WTC11 (cell line): Measurements from ENCODE around the gene EMSY. TPM values are rescaled to one million over a fixed set of nuclear protein-coding genes. Genes with fewer than 3 reads are reported as not detected.
A peak's percentile ranks its signal among the peaks of the same experiment; 100 is the strongest.

Experiments
- ATAC-seq: fragments of 200-7000 bp; cut with Tn5 transposase; 2 replicates; pipeline ENCODE4 v1.10.0; 2021; ENCODE audit warnings: mild to moderate bottlenecking, moderate library complexity
- CTCF ChIA-PET: fragments of 300-600 bp; sonication (Branson Sonifier 250); formaldehyde crosslinking; loops from one replicate; lab custom pipeline; 2021; ENCODE audit warnings: antibody characterized with exemption; lab: Charles Lee
- POLR2A ChIA-PET: fragments of 350-600 bp; sonication (Branson Sonifier 250); formaldehyde crosslinking; loops from one replicate; lab custom pipeline; 2021; ENCODE audit warnings: antibody characterized with exemption; lab: Charles Lee
- DNase-seq: peaks from one replicate; pipeline ENCODE4 v3.0.0; 2021; ENCODE audit warnings: low spot score
- H3K27ac Mint-ChIP-seq: 2 replicates; pipeline ENCODE4 v1.8.0; 2021; ENCODE audit warnings: mixed read lengths
- H3K27me3 Mint-ChIP-seq: 2 replicates; pipeline ENCODE4 v1.8.0; 2021; ENCODE audit warnings: low read depth, mild to moderate bottlenecking, moderate library complexity, mixed read lengths
- H3K36me3 Mint-ChIP-seq: 2 replicates; pipeline ENCODE4 v1.8.0; 2021; ENCODE audit warnings: mixed read lengths
- H3K4me1 Mint-ChIP-seq: 2 replicates; pipeline ENCODE4 v1.8.0; 2022; ENCODE audit warnings: mixed read lengths
- H3K4me3 Mint-ChIP-seq: 2 replicates; pipeline ENCODE4 v1.8.0; 2021; ENCODE audit warnings: mild to moderate bottlenecking, moderate library complexity, mixed read lengths
- H3K9me3 Mint-ChIP-seq: 2 replicates; pipeline ENCODE4 v1.8.0; 2021; ENCODE audit warnings: mixed read lengths
- ATF1 ChIP-seq: sonication (generic); formaldehyde crosslinking; IDR thresholded peaks from 2 replicates; pipeline ENCODE4 v1.8.1; 2023; ENCODE audit warnings: mild to moderate bottlenecking, moderate library complexity, missing genetic modification reagents
- CBFB ChIP-seq: sonication (generic); formaldehyde crosslinking; IDR thresholded peaks from 2 replicates; pipeline ENCODE4 v1.8.1; 2022; ENCODE audit warnings: mild to moderate bottlenecking, low read depth, missing genetic modification reagents
- ESRRA ChIP-seq: sonication (generic); formaldehyde crosslinking; IDR thresholded peaks from 2 replicates; pipeline ENCODE4 v1.8.1; 2022; ENCODE audit warnings: mild to moderate bottlenecking, missing genetic modification reagents, borderline replicate concordance
- FOXP1 ChIP-seq: sonication (generic); formaldehyde crosslinking; IDR thresholded peaks from 2 replicates; pipeline ENCODE4 v1.8.0; 2022; ENCODE audit warnings: missing genetic modification reagents, mild to moderate bottlenecking, moderate library complexity, borderline replicate concordance
- NFATC4 ChIP-seq: fragments of 250-450 bp; sonication (Bioruptor Pico); IDR thresholded peaks from 2 replicates; pipeline ENCODE4 v1.9.0; 2021; ENCODE audit warnings: mild to moderate bottlenecking
- SP1 ChIP-seq: sonication (generic); formaldehyde crosslinking; conservative IDR thresholded peaks from 2 replicates; pipeline ENCODE4 v1.8.1; 2022; ENCODE audit warnings: missing genetic modification reagents
- TEAD1 ChIP-seq: sonication (generic); formaldehyde crosslinking; IDR thresholded peaks from 2 replicates; pipeline ENCODE4 v1.8.0; 2022; ENCODE audit warnings: mild to moderate bottlenecking, missing genetic modification reagents
- ZNF121 ChIP-seq: sonication (generic); formaldehyde crosslinking; IDR thresholded peaks from 2 replicates; pipeline ENCODE4 v1.8.0; 2023; ENCODE audit warnings: missing genetic modification reagents
- ZNF423 ChIP-seq: fragments of 250-450 bp; sonication (Bioruptor Pico); IDR thresholded peaks from 2 replicates; pipeline ENCODE4 v2.1.2; 2022; ENCODE audit warnings: mild to moderate bottlenecking, moderate library complexity
- total RNA-seq: library from RNA; stranded (reverse); gene quantifications from 3 replicates; pipeline ENCODE4 v1.2.3, GENCODE V29; 2021
- TF ChIP-seq, protein P1 (sequence below): sonication (generic); formaldehyde crosslinking; IDR thresholded peaks from 2 replicates; pipeline ENCODE4 v1.8.0; 2022; ENCODE audit warnings: mild to moderate bottlenecking, missing genetic modification reagents
- TF ChIP-seq, protein P2 (sequence below): sonication (generic); formaldehyde crosslinking; IDR thresholded peaks from 2 replicates; pipeline ENCODE4 v1.8.1; 2022; ENCODE audit warnings: low read depth, mild to moderate bottlenecking, moderate library complexity, missing genetic modification reagents, borderline replicate concordance
- TF ChIP-seq, protein P3 (sequence below): sonication (generic); formaldehyde crosslinking; IDR thresholded peaks from 2 replicates; pipeline ENCODE4 v1.8.0; 2022; ENCODE audit warnings: missing genetic modification reagents
- TF ChIP-seq, protein P4 (sequence below): sonication (generic); formaldehyde crosslinking; IDR thresholded peaks from 2 replicates; pipeline ENCODE4 v1.8.1; 2023; ENCODE audit warnings: mild to moderate bottlenecking, moderate library complexity, missing genetic modification reagents
- TF ChIP-seq, protein P5 (sequence below): sonication (generic); formaldehyde crosslinking; IDR thresholded peaks from 2 replicates; pipeline ENCODE4 v1.8.1; 2022; ENCODE audit warnings: mild to moderate bottlenecking, moderate library complexity, missing genetic modification reagents

The EMSY gene
- total RNA-seq, 1 experiment from 2014 or later = 31.1 TPM

DNA sequence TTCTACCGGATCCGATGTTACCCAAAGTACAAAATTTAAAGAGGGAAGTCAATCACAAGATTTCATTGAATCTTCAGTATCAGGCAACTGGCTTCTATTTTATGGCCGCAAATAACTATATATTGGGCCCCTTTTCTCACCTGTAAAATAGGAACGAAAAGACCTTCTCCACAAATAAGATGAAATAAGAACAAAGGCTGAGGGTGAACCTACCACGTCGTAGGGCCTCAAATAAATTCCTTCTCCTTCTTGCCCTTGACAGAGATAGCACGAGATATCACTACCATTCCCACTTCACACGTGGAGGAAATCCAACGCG is 794 bp upstream of the EMSY start (continued):
- no peak for TF ChIP-seq FOXP1 (CRISPR knock-in tag)
- TF ChIP-seq, protein P1, sequence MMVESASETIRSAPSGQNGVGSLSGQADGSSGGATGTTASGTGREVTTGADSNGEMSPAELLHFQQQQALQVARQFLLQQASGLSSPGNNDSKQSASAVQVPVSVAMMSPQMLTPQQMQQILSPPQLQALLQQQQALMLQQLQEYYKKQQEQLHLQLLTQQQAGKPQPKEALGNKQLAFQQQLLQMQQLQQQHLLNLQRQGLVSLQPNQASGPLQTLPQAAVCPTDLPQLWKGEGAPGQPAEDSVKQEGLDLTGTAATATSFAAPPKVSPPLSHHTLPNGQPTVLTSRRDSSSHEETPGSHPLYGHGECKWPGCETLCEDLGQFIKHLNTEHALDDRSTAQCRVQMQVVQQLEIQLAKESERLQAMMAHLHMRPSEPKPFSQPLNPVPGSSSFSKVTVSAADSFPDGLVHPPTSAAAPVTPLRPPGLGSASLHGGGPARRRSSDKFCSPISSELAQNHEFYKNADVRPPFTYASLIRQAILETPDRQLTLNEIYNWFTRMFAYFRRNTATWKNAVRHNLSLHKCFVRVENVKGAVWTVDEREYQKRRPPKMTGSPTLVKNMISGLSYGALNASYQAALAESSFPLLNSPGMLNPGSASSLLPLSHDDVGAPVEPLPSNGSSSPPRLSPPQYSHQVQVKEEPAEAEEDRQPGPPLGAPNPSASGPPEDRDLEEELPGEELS (CRISPR knock-in tag) = no peak
- no peak for TF ChIP-seq NFATC4 (CRISPR knock-in tag)
- no peak for TF ChIP-seq ESRRA
- TF ChIP-seq, protein P2, sequence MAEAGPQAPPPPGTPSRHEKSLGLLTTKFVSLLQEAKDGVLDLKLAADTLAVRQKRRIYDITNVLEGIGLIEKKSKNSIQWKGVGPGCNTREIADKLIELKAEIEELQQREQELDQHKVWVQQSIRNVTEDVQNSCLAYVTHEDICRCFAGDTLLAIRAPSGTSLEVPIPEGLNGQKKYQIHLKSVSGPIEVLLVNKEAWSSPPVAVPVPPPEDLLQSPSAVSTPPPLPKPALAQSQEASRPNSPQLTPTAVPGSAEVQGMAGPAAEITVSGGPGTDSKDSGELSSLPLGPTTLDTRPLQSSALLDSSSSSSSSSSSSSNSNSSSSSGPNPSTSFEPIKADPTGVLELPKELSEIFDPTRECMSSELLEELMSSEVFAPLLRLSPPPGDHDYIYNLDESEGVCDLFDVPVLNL (CRISPR knock-in tag) = no peak
- TF ChIP-seq, protein P3, sequence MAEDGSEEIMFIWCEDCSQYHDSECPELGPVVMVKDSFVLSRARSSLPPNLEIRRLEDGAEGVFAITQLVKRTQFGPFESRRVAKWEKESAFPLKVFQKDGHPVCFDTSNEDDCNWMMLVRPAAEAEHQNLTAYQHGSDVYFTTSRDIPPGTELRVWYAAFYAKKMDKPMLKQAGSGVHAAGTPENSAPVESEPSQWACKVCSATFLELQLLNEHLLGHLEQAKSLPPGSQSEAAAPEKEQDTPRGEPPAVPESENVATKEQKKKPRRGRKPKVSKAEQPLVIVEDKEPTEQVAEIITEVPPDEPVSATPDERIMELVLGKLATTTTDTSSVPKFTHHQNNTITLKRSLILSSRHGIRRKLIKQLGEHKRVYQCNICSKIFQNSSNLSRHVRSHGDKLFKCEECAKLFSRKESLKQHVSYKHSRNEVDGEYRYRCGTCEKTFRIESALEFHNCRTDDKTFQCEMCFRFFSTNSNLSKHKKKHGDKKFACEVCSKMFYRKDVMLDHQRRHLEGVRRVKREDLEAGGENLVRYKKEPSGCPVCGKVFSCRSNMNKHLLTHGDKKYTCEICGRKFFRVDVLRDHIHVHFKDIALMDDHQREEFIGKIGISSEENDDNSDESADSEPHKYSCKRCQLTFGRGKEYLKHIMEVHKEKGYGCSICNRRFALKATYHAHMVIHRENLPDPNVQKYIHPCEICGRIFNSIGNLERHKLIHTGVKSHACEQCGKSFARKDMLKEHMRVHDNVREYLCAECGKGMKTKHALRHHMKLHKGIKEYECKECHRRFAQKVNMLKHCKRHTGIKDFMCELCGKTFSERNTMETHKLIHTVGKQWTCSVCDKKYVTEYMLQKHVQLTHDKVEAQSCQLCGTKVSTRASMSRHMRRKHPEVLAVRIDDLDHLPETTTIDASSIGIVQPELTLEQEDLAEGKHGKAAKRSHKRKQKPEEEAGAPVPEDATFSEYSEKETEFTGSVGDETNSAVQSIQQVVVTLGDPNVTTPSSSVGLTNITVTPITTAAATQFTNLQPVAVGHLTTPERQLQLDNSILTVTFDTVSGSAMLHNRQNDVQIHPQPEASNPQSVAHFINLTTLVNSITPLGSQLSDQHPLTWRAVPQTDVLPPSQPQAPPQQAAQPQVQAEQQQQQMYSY (CRISPR knock-in tag) = no peak
- TF ChIP-seq, all 79 proteins: peak for 0

DNA sequence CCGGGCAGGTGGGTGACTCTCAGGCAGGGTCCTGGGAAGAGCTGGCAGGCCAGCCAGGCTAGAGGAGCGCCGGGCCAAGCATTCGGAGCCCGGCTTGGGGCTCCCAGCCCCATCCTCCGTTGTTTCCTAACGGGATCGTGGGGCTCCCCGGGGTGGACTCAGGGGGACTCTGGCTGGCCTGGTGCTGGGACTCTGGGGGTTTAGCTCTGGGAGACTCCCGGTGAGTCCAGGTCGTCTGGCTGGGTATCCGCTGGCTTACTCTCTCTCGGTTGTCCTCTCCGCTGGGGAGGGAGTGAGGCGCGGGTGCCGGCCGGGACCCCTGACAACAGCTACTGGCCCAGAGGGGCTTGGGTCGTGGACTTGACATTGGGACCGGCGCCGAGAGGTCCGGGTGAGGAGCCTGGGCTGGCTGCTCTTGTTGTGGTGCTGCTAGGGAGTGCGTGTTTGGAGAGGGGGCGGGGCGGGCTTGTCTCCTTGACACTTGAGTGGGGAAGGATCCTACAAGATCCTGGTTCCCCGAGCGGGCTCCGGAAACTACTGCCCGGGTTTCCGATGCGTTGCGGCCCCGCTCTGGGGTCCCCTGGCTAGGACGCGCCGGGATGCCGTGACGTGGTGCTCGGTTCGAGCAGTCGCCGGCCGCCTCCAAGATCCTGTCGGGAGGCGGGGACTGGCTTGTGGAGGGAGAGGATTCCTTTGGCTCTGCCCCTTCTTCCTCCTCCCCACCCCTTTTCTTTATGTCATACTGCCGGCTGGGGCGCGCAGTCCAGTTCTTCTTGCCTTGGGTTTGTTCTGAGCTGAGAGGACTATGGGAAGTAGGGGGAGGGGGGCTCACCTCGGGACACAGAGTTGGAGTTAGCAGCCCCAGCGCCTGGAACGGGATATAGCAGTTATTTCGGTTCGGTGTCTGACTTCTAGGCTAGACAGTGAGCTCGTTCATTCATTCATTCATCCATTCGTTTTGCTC is 585 bp downstream of the EMSY start:
- Mint-ChIP-seq H3K36me3 (peaks cover 18% of the 10 kb centered on the region), H3K27me3 (no peaks in the 10 kb centered on the region), H3K27ac (peak overlapping the region; percentile 100), H3K4me3 (peak overlapping the region; percentile 92), H3K4me1 (peaks cover 51% of the 10 kb centered on the region), H3K9me3 (no peaks in the 10 kb centered on the region)
- ChIA-PET CTCF (interaction anchor here (0.7 to 2.0 kb wide), 6 partner anchors 10 to 259 kb away, joined by 3 to 20 read pairs (median 3); no protein-coding TSS in a partner anchor), POLR2A (interaction anchor here (0.9 to 1.4 kb wide), 4 partner anchors 9 to 201 kb away, joined by 3 to 8 read pairs (median 4); no protein-coding TSS in a partner anchor)
- DNase-seq = peak; percentile 81
- TF ChIP-seq ATF1 (CRISPR knock-in tag) (no peak), FOXP1 (CRISPR knock-in tag) (no peak), ZNF423 (no peak), NFATC4 (CRISPR knock-in tag) (no peak), TEAD1 (CRISPR knock-in tag) (0 out of 2 replicates have a peak, but pooled peaks have one; percentile 22), SP1 (CRISPR knock-in tag) (0 out of 2 replicates have a peak, but pooled peaks have one; percentile 18), CBFB (CRISPR knock-in tag) (no peak), ZNF121 (CRISPR knock-in tag) (no peak)
- TF ChIP-seq, protein P4, sequence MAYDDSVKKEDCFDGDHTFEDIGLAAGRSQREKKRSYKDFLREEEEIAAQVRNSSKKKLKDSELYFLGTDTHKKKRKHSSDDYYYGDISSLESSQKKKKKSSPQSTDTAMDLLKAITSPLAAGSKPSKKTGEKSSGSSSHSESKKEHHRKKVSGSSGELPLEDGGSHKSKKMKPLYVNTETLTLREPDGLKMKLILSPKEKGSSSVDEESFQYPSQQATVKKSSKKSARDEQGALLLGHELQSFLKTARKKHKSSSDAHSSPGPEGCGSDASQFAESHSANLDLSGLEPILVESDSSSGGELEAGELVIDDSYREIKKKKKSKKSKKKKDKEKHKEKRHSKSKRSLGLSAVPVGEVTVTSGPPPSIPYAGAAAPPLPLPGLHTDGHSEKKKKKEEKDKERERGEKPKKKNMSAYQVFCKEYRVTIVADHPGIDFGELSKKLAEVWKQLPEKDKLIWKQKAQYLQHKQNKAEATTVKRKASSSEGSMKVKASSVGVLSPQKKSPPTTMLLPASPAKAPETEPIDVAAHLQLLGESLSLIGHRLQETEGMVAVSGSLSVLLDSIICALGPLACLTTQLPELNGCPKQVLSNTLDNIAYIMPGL = 0 out of 2 replicates have a peak, but pooled peaks have one; percentile 15
- TF ChIP-seq, protein P5, sequence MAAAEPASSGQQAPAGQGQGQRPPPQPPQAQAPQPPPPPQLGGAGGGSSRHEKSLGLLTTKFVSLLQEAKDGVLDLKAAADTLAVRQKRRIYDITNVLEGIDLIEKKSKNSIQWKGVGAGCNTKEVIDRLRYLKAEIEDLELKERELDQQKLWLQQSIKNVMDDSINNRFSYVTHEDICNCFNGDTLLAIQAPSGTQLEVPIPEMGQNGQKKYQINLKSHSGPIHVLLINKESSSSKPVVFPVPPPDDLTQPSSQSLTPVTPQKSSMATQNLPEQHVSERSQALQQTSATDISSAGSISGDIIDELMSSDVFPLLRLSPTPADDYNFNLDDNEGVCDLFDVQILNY (CRISPR knock-in tag) = no peak
- ATAC-seq = peak; percentile 66
